Calu3 (cell line): ENCODE data around the gene ACOXL. TPM values are rescaled to one million over a fixed set of nuclear protein-coding genes. Genes with fewer than 3 reads are reported as not detected.
"Not testable (repeated sequence)": the region's sequence is repeated elsewhere in the genome, so short reads cannot be mapped to it uniquely, and the experiment has no call there.

ENCODE experiments used
- Bru-seq: library from RNA; stranded (reverse); fragments of 400-500 nt; gene quantifications from one replicate; lab custom pipeline; 2021; lab: Mats Ljungman, UMichigan
- BruChase-seq, 2 experiments: library from RNA; stranded (reverse); fragments of 400-500 nt; gene quantifications; one replicate each; lab custom pipeline; 2021; lab: Mats Ljungman, UMichigan
- BruUV-seq: library from RNA; stranded (reverse); fragments of 400-500 nt; replicated peaks from 2 replicates; lab custom pipeline; 2021; lab: Mats Ljungman, UMichigan
- CTCF ChIA-PET: fragments of 300-600 bp; sonication (Branson Sonifier 250); formaldehyde crosslinking; loops from one replicate; lab custom pipeline; 2022; ENCODE audit warnings: antibody characterized with exemption; lab: Charles Lee
- DNase-seq: peaks from one replicate; pipeline ENCODE4 v3.0.0; 2022
- H3K27ac Mint-ChIP-seq: one replicate; pipeline ENCODE4 v1.8.0; 2022; ENCODE audit warnings: mixed read lengths; ENCODE audit not compliant: unreplicated experiment
- H3K27me3 Mint-ChIP-seq: one replicate; pipeline ENCODE4 v1.8.0; 2022; ENCODE audit warnings: mixed read lengths; ENCODE audit not compliant: unreplicated experiment
- H3K36me3 Mint-ChIP-seq: one replicate; pipeline ENCODE4 v1.8.0; 2022; ENCODE audit warnings: mild to moderate bottlenecking, moderate library complexity, mixed read lengths; ENCODE audit not compliant: insufficient read depth, unreplicated experiment
- H3K4me1 Mint-ChIP-seq: one replicate; pipeline ENCODE4 v1.8.0; 2022; ENCODE audit warnings: mild to moderate bottlenecking, low read depth, mixed read lengths; ENCODE audit not compliant: unreplicated experiment
- H3K4me3 Mint-ChIP-seq: one replicate; pipeline ENCODE4 v1.8.0; 2022; ENCODE audit warnings: mild to moderate bottlenecking, low read depth, moderate library complexity, mixed read lengths; ENCODE audit not compliant: unreplicated experiment
- H3K9me3 Mint-ChIP-seq: one replicate; pipeline ENCODE4 v1.8.0; 2022; ENCODE audit warnings: low read depth, mixed read lengths; ENCODE audit not compliant: unreplicated experiment
- CTCF ChIP-seq: fragments of 200-600 bp; IDR thresholded peaks from one replicate; pipeline ENCODE4 v1.8.0; 2022; ENCODE audit warnings: antibody characterized with exemption; ENCODE audit not compliant: unreplicated experiment
- intact Hi-C: fragments of 100-400 bp; cut with micrococcal nuclease; formaldehyde crosslinking; loops from one replicate; pipeline ENCODE4 v1.10.0; 2022; ENCODE audit not compliant: unreplicated experiment
- long read RNA-seq: library from polyadenylated mRNA; stranded (forward); transcript quantifications from one replicate; pipeline ENCODE4 v2.0.0, GENCODE V29; 2022
- total RNA-seq: library from RNA; stranded (reverse); gene quantifications from 2 replicates; pipeline ENCODE4 v1.2.3, GENCODE V29; 2022

ACOXL gene
- total RNA-seq: 2.4 and 2.7 TPM in 2 replicates
- percentile 37 among the genes with signal in this experiment for Bru-seq, nascent RNA
- BruChase-seq, experiment 1, labeled RNA remaining after a 6-hour chase: percentile 20 among the genes with signal in this experiment
- percentile 19 among the genes with signal in this experiment for BruChase-seq, experiment 2, labeled RNA remaining after a 2-hour chase
- long read RNA-seq, partial matches to known transcripts: 0 of 4 reads
- long read RNA-seq, other reads (novel, unspliced or antisense): 4 of 4 reads

DNA sequence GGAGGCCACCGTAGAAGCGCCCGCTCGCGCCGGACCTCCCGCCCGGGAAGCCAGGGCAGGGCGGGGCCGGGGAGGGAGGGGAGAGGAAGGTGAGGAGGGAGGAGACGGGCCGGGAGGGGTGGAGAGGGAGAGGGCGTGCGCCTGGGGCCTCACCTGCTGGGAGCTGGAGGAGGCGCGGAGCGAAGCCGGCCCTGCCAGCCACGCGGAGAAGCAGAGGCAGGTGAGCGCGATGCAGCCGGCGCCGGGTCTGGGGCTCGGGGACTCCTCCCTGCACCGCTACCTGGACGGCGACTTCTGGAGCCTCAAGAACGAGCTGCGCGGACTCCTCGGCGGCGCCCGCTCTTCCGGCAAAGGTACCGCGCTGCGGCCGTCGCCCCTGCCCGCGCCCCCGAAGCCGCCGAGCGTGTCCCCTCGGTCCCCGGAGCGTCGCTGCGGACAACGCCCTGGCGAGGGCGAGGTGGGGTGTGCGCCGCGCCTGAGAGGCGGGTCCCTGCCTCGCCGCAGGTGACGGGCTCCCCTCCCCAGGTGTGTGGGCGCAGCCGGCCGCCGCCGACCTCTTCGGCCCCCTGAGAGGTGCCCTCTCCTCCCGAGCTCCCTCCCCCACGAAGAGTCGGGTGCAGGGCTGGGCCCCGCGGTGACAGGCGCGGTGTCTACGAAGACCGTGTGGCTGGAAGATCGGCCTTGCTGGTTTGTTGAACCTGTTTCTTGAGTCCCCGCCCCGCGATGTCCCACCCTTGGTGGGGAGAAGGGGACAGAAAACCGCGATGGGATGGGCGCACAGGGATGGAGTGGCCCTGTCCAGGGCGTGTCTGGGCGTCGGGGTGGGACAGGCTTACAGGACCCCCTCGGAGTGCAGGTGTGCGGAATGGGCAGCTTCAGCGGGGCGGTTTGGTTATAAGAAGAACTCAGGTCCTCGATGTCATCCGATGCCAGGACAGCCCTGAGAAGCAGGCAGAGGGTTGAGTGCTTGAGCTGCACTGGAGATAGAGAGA is at the start of gene ACOXL:
Gene ACOXL, plus strand, starts transcription at position 152 of the 992 bp plus-strand sequence. CDS start 35,817 bp downstream, outside the sequence.
- peaks cover 100% of the 10 kb centered on the region for H3K27me3 Mint-ChIP-seq
- CTCF ChIA-PET: interaction anchor here (0.8 kb wide), 1 partner anchor 55 kb away, joined by 3 read pairs; the partner anchor contains the start of gene BUB1
- no peaks in the 10 kb centered on the region for H3K4me1 Mint-ChIP-seq
- BruUV-seq: no TSS peak
- peaks cover 13% of the 10 kb centered on the region for H3K36me3 Mint-ChIP-seq
- peak within 1 kb of the TSS; percentile 73 for H3K4me3 Mint-ChIP-seq
- no peak for TF ChIP-seq CTCF
- H3K27ac Mint-ChIP-seq: no peak within 1 kb of the TSS
- peak; percentile 71 for DNase-seq
- no peaks in the 10 kb centered on the region for H3K9me3 Mint-ChIP-seq
- intact Hi-C loops: no loop called here

GRCh38 chr2:110682872-110683271 is 49.5 kb upstream of the ACOXL start:
- Mint-ChIP-seq H3K9me3 (no peaks in the 10 kb centered on the region), H3K4me3 (no peak overlapping the region), H3K27ac (no peak overlapping the region), H3K4me1 (peaks cover 11% of the 10 kb centered on the region), H3K27me3 (peaks cover 53% of the 10 kb centered on the region), H3K36me3 (peaks cover 11% of the 10 kb centered on the region)
- CTCF ChIA-PET: no interaction called here
- no peak for TF ChIP-seq CTCF
- DNase-seq: no peak
- BruUV-seq: no TSS peak
- intact Hi-C loops: no loop called here

DNA sequence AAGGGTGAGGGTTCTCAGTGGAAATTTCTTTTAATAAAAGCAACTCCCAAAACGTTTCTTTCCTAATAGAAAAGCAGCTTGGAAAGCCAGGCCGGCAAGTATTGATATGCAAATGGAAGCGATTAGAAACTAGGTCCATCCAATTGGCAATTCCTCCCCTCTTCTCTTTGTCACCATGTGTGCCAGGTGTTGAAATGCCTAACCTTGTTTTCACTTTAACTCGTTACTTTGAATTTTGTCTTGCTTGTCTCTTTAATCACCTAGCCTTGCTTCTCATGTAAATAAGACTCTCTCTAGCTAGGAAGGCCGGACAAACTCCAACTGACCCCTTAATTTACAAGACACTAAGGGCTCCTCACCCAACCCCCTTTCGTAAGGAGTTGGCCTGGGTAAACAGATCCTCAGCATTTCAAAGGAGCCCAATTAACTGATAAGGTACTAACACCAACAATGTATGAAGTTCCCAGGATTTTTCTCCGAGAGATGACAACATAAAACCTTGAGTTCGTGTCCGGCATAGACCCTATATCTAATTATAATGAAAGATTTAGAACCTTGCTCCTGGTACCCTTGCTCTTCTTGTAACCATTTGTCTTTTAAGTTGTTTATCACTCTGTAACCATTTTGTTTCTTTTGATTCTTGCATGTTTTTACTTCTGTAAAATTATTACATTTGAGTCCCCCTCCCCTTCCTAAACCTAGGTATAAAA is 44.4 kb upstream of the ACOXL start:
- H3K4me3 Mint-ChIP-seq, H3K9me3 Mint-ChIP-seq, BruUV-seq, intact Hi-C loops, H3K4me1 Mint-ChIP-seq, H3K27ac Mint-ChIP-seq, DNase-seq, CTCF ChIA-PET, H3K36me3 Mint-ChIP-seq: not testable (repeated sequence)
- peaks cover 77% of the 10 kb centered on the region for H3K27me3 Mint-ChIP-seq

GRCh38 chr2:110688594-110689091 is 43.7 kb upstream of the ACOXL start:
- no TSS peak for BruUV-seq
- no peak for TF ChIP-seq CTCF
- no peak for DNase-seq
- no peaks in the 10 kb centered on the region for H3K36me3 Mint-ChIP-seq
- H3K9me3 Mint-ChIP-seq: peaks cover 3% of the 10 kb centered on the region
- H3K27me3 Mint-ChIP-seq: peaks cover 80% of the 10 kb centered on the region
- CTCF ChIA-PET: interaction anchor here (0.6 kb wide), 1 partner anchor 527 kb away, joined by 3 read pairs; no protein-coding TSS in a partner anchor
- no peak overlapping the region for H3K4me3 Mint-ChIP-seq
- H3K27ac Mint-ChIP-seq: no peak overlapping the region
- no peaks in the 10 kb centered on the region for H3K4me1 Mint-ChIP-seq
- intact Hi-C loops: no loop called here
